Erythroblast (primary cell): ENCODE results near the gene HIP1.

Experiments
- GATA1 ChIP-seq: IDR thresholded peaks from 2 replicates; pipeline ENCODE4 v1.6.1; 2011; ENCODE audit warnings: low read depth, mild to moderate bottlenecking, control low read depth, low read length, moderate library complexity
- POLR2A ChIP-seq: IDR thresholded peaks from 2 replicates; pipeline ENCODE4 v1.6.1; 2011; ENCODE audit warnings: mild to moderate bottlenecking, low read length

DNA sequence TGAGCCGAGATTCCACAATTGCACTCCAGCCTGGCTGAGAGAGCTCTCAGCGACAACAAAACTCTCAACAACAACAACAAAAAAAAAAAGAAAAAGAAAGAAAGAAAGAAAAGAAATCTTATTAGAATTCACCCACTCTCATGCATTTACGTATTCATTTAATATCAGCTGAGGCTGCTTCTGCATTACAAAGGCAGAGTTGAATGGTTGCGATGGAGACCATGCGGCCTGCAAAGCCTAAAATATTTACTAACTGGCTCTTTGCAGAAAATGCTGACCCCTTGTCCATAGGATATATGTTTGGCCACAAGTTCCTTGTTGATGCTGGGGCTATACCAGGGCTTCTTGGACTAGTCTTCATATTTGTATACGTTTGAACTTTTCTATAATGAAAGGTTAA is 137.2 kb downstream of the HIP1 start:
- TF ChIP-seq POLR2A (no peak), GATA1 (no peak)
